ENCODE measurements around the gene KRTAP12-3. TPM values are rescaled to one million over a fixed set of nuclear protein-coding genes. Genes with fewer than 3 reads are reported as not detected.

The KRTAP12-3 gene
- total and polyA plus RNA-seq, 10 of the 15 experiments (the other 5 are each of a cell fraction or from before 2014, with no cell fraction given): not detected

DNA sequence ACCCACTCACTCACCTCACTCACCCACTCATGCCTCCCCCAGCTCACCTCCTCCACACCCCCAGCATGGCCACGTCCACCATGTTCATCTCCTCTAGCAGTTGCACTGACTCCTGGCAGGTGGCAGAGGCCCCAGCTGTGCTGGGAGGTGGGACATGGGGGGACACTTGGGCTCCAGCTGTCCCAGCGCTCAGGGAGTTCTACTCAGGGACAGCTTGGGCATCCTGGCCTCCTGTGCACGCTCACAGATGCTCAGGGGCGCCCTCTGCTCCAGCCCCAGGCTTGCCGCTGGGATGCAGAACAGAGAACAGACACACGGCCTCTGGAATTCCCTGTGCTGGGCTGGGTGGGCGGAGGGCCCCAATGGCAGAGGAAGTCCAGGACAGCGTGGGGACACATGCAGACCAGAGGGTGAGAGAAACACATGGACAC is 40.6 kb upstream of the KRTAP12-3 start:
- ChIA-PET POLR2A (no interaction called here), SMC1A (ENCODE audit: uncharacterized antibody, unreplicated experiment) (interaction anchor here (1.2 kb wide), 1 partner anchor 183 kb away, joined by 3 read pairs; no protein-coding TSS in a partner anchor), RAD21 (ENCODE audit: unreplicated experiment) (no interaction called here), CTCF (no interaction called here)
- intact Hi-C loops (cut with micrococcal nuclease; ENCODE audit: unreplicated experiment) (no loop called here), in situ Hi-C loops (cut with MboI) (no loop called here)
- FAIRE-seq: no peak
- Histone ChIP-seq H3K4me3 (no peak overlapping the region), H3K27me3 (replicated peaks in 1 of 2; ENCODE audit: control insufficient read depth in 2 of 2, insufficient read depth in 2 of 2, low read length in 1 of 2) (no peaks in the 10 kb centered on the region), H3K9ac (ENCODE audit: control insufficient read depth, insufficient read depth, low read length) (no peak overlapping the region), H2AFZ (ENCODE audit: control insufficient read depth, low read depth, low read length) (no peak overlapping the region), H3K4me2 (ENCODE audit: control insufficient read depth, insufficient read depth) (no peak overlapping the region), H4K20me1 (ENCODE audit: control insufficient read depth, insufficient read depth) (no peaks in the 10 kb centered on the region), H3K9me3 (replicated peaks; ENCODE audit: control insufficient read depth, insufficient read depth, low read length) (no peaks in the 10 kb centered on the region; the same call in 2 of the 3 replicates), H3K36me3 (ENCODE audit: control insufficient read depth in 2 of 2, insufficient read depth in 2 of 2, low read length in 1 of 2) (no peaks in the 10 kb centered on the region), H3K79me2 (ENCODE audit: control insufficient read depth, insufficient read depth, low read length) (no peaks in the 10 kb centered on the region), H3K27ac (ENCODE audit: control insufficient read depth, insufficient read depth) (no peak overlapping the region), H3K4me1 (ENCODE audit: control insufficient read depth, insufficient read depth, low read length) (no peaks in the 10 kb centered on the region)
- no TSS peak for BruUV-seq (replicated peaks)
- ATAC-seq: no peak
- no peak for DNase-seq (ENCODE audit: low read depth, low spot score)
- WGBS (ENCODE audit: insufficient coverage, insufficient replicate concordance, low lambda C conversion rate, missing lambda C conversion rate): 26% methylated on average over 8 of the region's 8 CpGs
- TF ChIP-seq CUX1 (IDR thresholded peaks at IDR 0.05; ENCODE audit: insufficient replicate concordance, low read depth, low read length) (no peak), TCF12 (IDR thresholded peaks at IDR 0.05; ENCODE audit: low read depth, low read length) (no peak), IKZF2 (IDR thresholded peaks at IDR 0.05) (no peak), E4F1 (IDR thresholded peaks at IDR 0.05; ENCODE audit: borderline replicate concordance, partially characterized antibody) (no peak), SMARCA5 (IDR thresholded peaks at IDR 0.05) (no peak), NR2C2 (IDR thresholded peaks at IDR 0.05; ENCODE audit: borderline replicate concordance, control insufficient read depth, insufficient read length, low read depth) (no peak), YY1 (IDR thresholded peaks at IDR 0.05; ENCODE audit: low read depth, low read length) (no peak), MEF2A (IDR thresholded peaks at IDR 0.05; ENCODE audit: insufficient read depth, low read depth, low read length) (no peak), ZZZ3 (IDR thresholded peaks at IDR 0.05; ENCODE audit: control insufficient read depth, insufficient read length, low read depth) (no peak), RFX5 (IDR thresholded peaks at IDR 0.05; ENCODE audit: low read depth, low read length) (no peak), NFYB (IDR thresholded peaks at IDR 0.05; ENCODE audit: insufficient read depth, low read depth, low read length) (no peak), ZBED1 (IDR thresholded peaks at IDR 0.05; ENCODE audit: borderline replicate concordance) (no peak), TAF1 (IDR thresholded peaks at IDR 0.05; ENCODE audit: borderline replicate concordance, low read depth, low read length) (no peak)
- TF ChIP-seq, protein P1, sequence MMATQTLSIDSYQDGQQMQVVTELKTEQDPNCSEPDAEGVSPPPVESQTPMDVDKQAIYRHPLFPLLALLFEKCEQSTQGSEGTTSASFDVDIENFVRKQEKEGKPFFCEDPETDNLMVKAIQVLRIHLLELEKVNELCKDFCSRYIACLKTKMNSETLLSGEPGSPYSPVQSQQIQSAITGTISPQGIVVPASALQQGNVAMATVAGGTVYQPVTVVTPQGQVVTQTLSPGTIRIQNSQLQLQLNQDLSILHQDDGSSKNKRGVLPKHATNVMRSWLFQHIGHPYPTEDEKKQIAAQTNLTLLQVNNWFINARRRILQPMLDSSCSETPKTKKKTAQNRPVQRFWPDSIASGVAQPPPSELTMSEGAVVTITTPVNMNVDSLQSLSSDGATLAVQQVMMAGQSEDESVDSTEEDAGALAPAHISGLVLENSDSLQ (IDR thresholded peaks at IDR 0.05): no peak
